HG03139 (cell line): Measurements from ENCODE around the gene CHRND.

Experiments
- ATAC-seq: cut with Tn5 transposase; IDR thresholded peaks from one replicate; pipeline ENCODE4 v1.9.1; 2021; ENCODE audit not compliant: unreplicated experiment

The CHRND gene

DNA sequence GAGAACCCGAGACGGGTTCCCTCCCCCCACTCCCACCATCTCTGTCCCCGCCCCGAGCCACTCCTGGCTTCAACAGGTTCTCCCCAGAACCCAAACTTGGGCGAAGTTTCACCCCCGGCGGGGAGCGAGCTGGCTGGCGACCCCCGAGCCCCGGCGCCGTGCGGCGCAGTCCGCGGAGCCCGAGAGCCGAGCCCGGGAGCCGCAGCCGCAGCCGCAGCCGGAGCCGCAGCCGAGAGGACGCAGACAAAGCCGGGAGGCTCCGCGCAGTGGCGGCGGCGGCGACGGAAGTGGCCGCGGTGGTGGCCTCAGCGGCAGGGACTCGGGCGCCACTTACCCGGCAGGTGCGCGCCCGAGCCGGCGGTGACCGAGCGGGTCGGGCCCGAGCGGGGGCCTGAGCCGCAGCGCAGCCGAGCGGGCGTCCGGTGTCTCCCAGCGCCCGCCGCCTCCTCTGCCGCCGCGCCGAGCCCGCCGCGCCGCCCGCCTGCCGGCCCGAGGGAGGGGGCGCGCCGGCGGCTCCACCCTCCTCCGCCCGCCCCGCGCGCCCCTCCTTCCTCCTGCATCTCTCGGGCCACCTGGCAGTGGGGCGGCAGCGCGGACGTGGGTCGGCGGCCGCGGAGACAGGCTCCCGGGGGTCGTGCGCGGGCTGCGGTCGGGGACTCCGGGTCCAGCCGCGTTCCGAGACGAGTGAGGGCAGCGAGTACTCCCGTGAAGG, 38.4 kb upstream of the CHRND start, which contains the start of gene ECEL1:
Gene ECEL1 (minus strand): TSS at position 450 of the 712 bp plus-strand sequence. CDS start 1,181 bp downstream, outside the sequence.
- no peak for ATAC-seq

DNA sequence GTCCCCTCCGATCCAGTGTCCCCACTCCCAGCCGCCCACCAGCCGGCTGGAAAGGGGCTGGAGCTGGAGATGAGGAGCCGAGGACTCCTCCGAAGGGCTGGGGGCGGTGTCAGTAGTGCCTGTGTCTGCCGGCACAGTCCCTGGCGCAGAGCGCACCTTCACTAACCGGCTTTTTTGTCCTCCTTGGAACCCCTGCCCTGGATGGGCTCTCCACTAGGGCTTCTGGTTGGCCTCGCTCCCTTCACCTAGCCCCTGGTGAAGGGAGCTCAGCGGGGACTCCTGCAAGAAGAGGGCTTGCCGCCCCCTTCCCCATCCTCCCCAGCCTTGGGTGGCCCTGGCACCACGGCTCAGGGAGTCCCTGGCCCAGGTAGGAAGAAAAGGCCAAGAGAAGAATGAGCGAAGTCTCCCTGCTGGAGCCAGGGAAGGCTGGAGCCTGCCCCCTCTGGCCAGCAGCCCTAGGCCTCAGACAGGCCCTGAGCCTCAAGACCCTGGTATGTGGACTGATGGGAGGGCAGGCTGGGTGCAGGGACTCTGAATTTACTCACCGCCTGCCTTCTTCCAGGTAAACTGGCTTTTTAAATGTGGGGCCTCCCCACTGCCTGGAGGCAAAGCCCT, 37.8 kb upstream of the CHRND start:
- no peak for ATAC-seq

DNA sequence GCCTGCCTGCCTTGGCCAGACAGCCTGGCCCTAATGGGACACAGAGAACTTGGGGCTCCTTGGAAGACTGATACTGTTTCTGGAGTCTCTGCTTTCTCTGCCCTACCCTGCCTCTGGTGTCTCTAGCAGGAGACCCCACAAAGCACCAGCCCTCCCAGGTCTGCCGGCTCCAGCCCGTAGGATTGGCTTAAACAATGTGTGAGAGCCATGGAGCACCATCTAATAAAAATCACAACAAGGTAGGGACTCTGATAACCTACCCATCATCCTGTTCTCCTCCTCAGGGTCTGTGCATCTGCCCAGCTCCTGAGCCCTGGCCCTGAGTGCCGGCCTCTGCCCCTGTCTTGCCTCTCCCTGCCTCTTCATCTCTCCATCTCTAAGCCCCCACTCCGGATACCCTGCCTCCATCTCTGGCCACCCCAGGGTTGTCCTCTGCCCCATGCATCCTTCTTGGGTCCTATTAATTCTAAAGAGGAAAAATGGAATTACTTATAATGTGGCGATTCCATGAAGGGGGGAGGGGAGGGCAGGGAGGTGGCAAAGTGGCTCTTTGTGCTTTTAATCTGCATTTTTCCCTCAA, 37.1 kb upstream of the CHRND start:
- no peak for ATAC-seq

DNA sequence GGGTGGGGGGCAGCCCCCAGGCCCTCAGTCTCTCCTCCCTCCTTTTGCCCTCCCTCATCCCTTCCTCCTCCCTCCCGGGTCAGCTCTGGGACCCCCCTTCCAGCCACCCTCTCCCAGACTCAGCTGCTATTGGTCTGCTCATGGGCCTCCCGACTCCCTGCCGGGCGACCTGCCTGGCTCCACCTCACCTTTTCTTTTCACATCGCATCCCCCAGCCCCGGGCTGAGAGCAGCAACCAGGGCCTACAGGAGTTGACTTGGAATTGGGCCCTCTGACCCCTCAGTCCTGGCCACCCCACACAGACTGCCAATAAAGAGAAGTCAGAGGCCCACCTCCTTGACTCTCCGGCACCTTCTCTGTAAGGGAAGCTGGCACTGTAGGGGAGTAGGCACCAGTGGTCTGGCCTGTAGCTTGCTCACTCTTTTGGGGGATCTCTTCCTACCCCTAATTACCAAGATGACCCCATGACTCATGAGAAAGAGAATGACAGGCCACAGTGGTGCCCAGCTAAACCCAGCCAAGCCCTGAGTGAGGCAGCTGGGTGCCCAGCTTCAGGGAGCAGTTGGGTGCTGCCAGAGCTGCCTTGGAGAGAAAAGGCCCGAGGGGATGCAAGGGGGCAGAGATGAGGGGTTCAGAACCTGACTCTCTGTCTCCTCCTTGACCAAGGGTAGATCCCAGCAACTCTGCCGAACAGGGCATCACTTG, 36.3 kb upstream of the CHRND start:
- no peak for ATAC-seq

DNA sequence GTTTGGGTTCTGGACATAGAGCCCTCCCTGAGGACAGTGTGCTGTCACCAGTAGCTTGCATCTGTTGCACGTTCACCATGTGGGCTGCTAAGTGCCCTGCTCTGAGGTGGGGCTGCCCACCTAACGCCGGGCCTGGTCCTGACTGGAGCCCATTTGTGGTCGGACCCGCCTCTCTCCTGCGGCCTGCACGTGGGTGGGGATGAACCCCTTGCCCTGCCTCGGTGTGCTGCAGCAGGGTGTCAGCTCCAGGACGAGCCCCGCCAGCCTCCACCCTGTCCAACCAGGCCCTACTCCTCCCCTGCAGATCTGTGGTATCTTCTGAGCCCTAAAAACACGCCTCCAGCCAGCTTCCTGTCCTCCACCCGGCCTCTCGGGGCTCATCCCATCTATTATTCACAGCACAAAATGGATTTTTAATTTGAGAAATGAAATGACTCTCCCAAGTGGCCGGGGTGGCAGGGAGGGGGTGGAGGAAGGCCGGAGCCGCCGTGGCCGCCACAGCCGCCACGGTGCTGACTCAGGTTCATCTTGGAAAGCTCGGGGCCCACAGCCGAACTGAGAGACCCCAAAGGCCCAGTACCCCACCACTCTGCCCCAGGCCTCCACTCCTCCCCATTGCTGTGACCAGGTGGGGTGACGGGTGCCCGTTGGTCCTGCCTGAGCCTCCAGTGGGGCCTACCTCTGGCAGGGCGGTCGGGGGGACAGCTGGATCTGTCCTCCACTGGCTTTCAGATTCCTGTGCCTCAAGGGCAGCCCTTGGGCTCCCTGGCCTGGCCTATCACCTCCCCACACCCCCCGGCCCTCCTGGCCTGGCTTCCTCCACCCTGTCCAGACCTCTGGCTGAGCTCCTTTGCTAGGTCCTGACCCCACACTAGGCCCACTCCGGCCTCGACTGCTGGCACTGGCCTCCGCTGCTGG, 35.5 kb upstream of the CHRND start:
- no peak for ATAC-seq

DNA sequence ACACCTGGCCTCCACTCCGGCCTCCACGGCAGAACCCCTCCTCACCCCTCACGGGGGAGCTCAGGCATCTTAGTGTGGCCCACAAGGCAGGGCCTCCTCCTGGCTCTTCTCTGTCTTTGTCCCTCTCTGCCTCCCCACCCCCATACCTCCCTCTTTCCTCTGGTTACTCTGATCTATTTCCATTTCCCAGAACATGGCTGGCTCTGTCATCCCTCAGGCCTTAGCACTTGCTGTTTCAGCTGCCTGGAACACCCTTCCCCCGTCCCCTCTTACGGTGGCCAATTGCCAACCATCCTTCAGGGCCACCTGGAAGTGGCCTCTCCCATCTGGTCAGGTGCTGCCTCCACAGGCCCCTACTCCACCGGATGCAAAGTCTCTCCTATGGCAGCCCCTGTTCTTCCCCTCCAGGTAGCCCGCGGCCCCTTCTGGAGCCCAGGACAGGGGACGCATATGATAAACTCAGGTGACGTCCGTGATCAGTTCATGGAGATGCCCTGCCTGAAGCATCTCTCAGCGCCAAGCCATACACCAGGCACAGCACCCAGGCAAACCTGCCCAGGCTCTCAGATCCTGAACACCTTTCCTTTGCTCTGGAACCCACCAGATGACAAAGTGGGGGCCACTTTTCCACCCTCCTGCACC, 34.7 kb upstream of the CHRND start:
- no peak for ATAC-seq

DNA sequence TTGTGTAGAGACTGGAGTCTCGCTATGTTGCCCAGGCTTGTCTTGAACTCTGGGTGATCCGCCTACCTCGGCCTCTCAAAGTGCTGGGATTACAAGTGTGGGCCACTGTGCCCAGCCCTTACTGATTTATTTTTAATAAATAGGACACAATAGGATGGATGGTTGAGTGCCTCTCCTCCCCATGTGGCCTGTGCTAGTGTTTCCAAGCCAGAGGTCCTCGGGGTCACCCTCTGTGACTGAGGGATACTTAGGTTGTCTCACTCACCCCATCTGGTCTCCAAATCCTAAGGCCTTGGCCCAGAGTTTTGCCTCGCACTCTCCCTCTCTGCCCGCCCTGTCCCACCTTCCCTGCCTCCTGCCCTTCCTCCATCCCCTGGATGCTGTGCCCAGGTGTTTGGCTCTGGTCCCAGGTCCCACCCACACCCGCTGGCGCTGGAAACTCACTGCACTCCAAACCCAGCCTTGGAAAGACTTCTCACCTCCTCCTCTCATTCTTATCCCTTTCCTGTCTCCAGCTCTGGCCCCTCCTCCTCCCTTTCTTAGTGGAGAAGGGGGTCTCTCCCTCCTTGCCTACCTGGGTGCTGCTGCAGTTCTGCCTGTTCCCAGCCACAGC, 33.6 kb upstream of the CHRND start:
- no peak for ATAC-seq

DNA sequence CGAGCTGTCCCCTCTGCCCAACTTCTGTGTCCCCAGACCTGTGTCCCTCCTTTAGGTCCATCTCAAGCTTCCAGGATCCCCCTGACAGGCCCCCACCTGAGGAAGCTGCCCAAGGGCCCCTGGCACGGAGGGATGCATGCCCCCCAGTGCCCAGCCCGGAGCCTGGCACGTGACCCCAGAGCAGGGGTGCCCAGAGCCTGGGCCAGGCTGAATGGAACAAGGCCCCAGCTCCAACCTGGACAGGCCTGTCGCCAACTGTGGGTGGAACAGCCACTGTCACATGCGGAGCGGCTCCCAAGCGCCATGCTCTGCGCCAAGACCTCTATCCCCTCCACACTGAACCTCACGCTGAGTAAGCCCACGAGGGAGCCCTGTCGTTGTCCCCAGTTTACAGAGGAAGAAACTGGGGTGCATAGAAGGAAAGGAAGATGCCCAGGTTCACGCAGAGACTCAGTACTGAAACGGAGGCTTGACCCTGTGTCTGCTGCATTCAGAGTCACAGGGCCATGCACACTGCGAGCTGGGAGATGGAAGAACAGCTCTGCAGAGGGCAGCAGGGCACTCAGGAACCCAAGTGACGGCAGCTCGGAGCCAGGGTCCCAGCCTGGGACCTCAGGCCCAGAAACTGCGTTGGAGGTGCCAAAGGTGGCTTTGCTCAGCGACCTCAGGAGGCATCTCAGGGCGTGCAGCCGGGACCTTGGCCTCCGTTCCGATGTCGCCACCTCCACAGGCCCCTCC, 32.8 kb upstream of the CHRND start:
- no peak for ATAC-seq

DNA sequence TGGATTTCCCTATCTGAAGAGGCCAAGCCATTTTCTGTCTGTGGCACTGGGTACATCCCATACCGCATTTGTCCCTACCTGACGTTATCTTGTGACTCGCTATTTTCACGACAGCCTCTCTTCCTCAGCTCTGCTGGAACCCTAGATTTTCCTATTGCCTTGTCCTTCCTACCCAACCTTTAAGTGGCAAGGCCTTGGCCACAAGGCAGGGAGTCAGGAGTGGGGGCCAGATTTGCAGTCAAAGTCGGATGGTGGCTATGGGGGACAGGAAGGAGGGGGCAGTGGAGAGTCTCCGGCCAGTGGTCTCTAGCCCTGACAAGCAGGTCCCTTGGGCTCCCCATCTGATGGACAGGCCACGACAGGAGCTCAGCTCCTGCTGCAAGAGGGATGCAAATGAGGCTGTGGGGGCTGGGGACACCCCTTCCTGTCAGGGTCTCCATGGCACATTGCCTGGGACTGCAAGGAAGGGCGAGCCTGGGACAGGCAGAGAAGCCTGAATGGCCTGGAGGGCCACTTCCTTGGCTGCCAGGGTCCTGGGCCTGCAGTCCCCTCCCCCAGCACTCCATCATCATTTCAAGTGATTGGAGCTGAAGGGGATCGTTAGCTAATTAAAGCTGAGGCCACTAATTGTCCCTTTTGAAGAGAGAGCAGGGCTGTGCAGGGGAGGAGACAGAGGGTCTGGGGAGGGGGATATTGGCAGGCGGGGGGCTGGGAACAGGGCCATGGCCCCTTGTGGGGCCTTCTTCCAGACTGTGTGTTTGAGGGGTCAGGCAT, 32.1 kb upstream of the CHRND start:
- no peak for ATAC-seq

DNA sequence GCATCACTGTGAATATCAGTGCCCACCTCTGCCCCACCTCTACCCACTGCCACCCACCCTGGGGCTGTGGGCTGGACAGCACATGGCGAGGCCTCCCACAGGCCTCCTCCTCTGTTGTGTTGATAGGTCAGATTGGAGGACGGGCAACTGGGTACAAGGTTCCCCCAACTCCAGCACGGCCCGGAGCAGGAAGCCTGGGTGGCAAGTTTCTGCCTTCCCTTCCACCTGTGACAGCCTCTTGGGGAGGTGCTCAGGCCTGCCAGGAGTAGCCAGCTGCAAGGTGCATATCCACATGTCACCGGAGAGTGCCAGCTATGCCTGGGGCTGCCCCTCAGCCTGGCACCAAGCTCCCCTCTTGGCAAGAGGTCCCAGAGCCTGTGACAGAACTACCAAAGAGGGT, 31.4 kb upstream of the CHRND start:
- ATAC-seq = no peak

DNA sequence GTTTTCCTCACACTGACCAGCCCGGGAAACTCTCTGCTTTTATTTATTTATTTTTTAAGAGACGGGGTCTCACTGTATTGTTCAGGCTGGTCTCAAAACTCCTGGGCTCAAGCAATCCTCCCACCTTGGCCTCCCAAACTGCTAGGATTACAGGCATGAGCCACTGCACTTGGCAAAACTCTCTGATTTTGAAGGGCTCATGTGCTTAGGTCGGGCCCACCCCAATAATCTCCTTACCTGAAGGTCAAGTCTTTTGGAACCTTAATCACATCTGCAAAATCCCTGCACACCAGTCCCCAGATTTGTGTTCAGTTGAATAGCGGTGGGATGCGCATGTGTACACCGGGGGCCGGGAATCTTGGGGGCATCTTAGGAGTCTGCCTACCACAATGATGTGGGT, 30.7 kb upstream of the CHRND start:
- ATAC-seq = no peak

DNA sequence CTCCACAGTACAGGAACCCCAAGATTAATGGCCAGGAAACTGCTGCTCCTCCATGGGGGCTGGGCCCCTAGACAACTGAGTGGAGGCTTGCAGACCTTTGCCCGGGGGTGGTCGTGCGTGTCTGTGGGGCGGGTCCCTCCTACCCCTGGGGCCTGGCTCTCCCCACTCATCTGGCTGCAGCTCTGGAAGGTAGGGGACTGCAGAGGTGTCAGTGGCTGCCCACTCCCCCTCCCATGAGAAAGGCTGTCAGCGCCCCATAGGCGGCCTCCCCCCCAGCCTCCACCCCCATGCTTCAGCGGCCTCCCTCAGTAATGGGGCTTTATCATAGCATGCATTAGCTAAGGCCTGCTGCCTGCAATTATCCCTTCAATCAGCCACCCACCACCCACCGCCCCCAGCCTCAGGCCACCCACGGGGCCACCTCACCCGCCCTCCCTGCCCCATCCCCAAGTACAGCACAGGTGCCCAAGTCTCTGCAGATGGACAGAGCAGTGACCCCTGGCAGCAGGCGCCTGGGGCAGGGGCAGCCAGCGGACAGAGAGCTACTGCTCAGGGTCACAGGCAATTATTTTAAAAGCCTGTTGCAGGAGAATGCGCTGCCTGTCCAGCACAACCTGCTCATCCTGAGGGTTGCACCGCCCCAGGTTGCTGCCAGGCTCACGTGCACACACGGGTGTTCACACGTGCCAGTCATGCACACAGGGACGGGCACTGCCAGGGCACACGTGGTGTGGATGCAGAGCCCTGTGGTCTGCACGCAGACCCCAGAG, 29.3 kb upstream of the CHRND start:
- no peak for ATAC-seq

DNA sequence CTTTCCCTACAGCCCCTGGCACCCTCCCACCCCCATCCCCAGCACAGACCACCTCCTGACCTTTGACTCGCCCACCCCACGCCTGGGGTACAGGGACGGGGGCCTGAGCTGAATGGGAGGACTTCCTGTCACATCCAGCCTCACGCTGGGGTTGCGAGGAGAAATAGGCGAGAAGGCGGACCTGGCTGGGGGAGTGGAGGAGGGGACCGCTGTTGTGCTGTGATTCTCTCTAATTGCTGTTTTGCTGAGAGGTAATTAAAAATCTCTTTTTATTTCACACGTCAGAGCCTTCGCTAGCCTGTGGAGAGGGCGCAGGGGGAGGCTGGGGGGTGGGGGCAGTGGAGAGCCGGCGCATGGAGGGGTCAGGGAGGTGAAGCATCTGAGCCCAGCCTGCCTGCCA, 28.6 kb upstream of the CHRND start:
- ATAC-seq = no peak

DNA sequence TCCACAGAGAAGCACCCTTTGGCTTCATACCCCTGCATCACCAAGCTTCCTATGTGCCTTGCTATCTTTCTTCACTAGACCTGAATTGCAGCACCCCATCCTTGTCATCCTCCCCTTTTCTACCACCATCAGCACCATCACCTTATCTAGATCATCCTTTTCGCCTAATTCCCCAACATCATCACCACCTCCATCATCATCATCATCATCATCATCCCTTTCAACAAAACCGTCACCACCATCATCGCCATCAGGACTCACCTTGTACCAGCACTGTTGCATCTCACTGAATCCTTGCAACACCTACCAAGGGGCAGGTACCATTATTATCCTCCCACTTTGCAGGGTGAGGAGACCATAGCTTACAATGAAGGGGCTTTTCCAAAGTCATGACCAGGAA, 27.5 kb upstream of the CHRND start:
- ATAC-seq = no peak

DNA sequence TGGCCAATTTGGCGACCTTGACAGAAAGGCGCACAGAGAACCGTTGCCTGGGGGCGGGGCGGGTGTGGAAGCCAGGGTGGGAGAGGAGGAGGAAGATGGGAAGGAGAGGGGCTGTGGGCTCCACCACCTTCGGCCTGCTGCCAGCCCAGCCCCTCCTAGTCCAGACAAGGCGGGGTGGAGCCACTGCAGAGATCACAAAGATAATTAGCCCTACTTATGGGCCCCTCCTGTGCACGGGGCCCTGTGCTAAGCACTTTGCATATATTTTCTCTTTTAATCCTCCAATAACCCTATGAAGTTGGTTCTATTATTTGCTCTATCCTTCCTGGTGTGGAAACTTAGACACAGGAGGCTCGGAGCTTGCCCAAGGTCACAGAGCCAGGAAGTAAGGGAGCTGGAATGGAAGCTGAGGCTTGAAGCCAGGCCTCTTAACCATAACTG, 24.6 kb upstream of the CHRND start:
- ATAC-seq = no peak

DNA sequence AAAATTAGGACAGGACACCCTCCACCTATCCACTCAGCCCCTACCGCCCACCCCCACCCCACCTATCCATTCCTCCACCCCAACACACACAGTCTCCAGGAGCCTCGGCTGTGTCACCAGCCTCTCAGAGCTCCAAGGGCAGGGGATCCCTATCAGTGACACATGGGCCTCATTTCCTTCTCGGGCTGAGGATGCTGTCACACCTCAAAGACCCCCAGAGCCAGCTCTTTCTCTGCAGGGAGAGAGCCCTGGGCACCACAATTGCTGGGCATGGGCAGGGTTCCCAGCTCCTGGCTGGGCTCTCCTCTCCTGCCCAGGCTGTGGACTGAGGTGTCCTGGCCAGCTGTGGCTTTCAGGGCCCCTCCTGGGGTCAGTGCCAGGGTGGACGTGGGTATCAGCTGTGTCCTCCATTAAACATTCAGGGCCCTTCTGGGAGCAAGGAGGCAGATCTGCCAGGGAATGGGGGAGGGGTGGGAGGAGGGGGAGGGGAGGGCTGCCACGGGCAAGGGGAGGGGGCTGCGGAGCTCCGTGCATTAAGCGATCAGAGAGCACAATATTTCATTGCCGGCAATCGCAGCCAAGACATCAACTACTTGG, 24.1 kb upstream of the CHRND start:
- no peak for ATAC-seq

DNA sequence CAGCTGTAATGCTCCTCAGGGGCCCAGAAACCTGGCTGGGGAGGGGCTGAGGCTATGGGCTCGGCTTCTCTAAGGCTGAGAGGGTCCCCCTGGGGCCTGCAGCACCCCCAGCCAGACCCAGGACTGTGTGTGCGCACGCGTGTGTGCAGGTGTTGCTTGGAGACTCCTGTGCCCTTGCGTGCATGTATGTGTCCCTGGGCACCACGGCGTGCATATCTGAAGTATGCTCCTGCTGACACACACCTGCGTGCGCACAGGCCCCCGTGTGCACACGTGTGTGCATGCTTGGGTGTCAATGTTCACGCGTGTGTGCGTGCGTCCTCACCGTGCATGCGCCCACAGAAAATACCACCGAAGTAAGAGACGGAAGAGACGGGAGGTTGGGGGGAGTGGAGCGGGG, 23.4 kb upstream of the CHRND start:
- no peak for ATAC-seq
